WTC11 (cell line): ENCODE measurements around the gene CHI3L1. TPM values are rescaled to one million over a fixed set of nuclear protein-coding genes. Genes with fewer than 3 reads are reported as not detected.

Source experiments
- ATAC-seq: fragments of 200-7000 bp; cut with Tn5 transposase; 2 replicates; pipeline ENCODE4 v1.10.0; 2021; ENCODE audit warnings: mild to moderate bottlenecking, moderate library complexity
- CTCF ChIA-PET: fragments of 300-600 bp; sonication (Branson Sonifier 250); formaldehyde crosslinking; loops from one replicate; lab custom pipeline; 2021; ENCODE audit warnings: antibody characterized with exemption; lab: Charles Lee
- POLR2A ChIA-PET: fragments of 350-600 bp; sonication (Branson Sonifier 250); formaldehyde crosslinking; loops from one replicate; lab custom pipeline; 2021; ENCODE audit warnings: antibody characterized with exemption; lab: Charles Lee
- DNase-seq: peaks from one replicate; pipeline ENCODE4 v3.0.0; 2021; ENCODE audit warnings: low spot score
- H3K27ac Mint-ChIP-seq: 2 replicates; pipeline ENCODE4 v1.8.0; 2021; ENCODE audit warnings: mixed read lengths
- H3K27me3 Mint-ChIP-seq: 2 replicates; pipeline ENCODE4 v1.8.0; 2021; ENCODE audit warnings: low read depth, mild to moderate bottlenecking, moderate library complexity, mixed read lengths
- H3K36me3 Mint-ChIP-seq: 2 replicates; pipeline ENCODE4 v1.8.0; 2021; ENCODE audit warnings: mixed read lengths
- H3K4me1 Mint-ChIP-seq: 2 replicates; pipeline ENCODE4 v1.8.0; 2022; ENCODE audit warnings: mixed read lengths
- H3K4me3 Mint-ChIP-seq: 2 replicates; pipeline ENCODE4 v1.8.0; 2021; ENCODE audit warnings: mild to moderate bottlenecking, moderate library complexity, mixed read lengths
- H3K9me3 Mint-ChIP-seq: 2 replicates; pipeline ENCODE4 v1.8.0; 2021; ENCODE audit warnings: mixed read lengths
- ATF6 ChIP-seq: sonication (generic); formaldehyde crosslinking; IDR thresholded peaks from 2 replicates; pipeline ENCODE4 v1.8.1; 2023; ENCODE audit warnings: mild to moderate bottlenecking, missing genetic modification reagents
- CREB1 ChIP-seq: sonication (generic); formaldehyde crosslinking; IDR thresholded peaks from 2 replicates; pipeline ENCODE4 v1.8.0; 2023; ENCODE audit warnings: mild to moderate bottlenecking, missing genetic modification reagents
- CREM ChIP-seq: sonication (generic); formaldehyde crosslinking; IDR thresholded peaks from 2 replicates; pipeline ENCODE4 v1.8.1; 2022; ENCODE audit warnings: mild to moderate bottlenecking, missing genetic modification reagents, moderate library complexity
- E2F4 ChIP-seq: sonication (generic); formaldehyde crosslinking; IDR thresholded peaks from 2 replicates; pipeline ENCODE4 v1.8.1; 2022; ENCODE audit warnings: low read depth, mild to moderate bottlenecking, moderate library complexity, missing genetic modification reagents, borderline replicate concordance
- FOXJ3 ChIP-seq: sonication (generic); formaldehyde crosslinking; IDR thresholded peaks from 2 replicates; pipeline ENCODE4 v1.9.0; 2021; ENCODE audit warnings: missing genetic modification reagents, mild to moderate bottlenecking, borderline replicate concordance
- FOXK1 ChIP-seq: sonication (generic); formaldehyde crosslinking; IDR thresholded peaks from 2 replicates; pipeline ENCODE4 v1.8.0; 2022; ENCODE audit warnings: mild to moderate bottlenecking, moderate library complexity, missing genetic modification reagents
- GRHL2 ChIP-seq: fragments of 250-450 bp; sonication (Bioruptor Pico); IDR thresholded peaks from 2 replicates; pipeline ENCODE4 v1.8.0; 2022; ENCODE audit warnings: mild to moderate bottlenecking, moderate library complexity; ENCODE audit not compliant: insufficient replicate concordance, severe bottlenecking
- HMGXB4 ChIP-seq: sonication (generic); formaldehyde crosslinking; IDR thresholded peaks from 2 replicates; pipeline ENCODE4 v1.8.1; 2023; ENCODE audit warnings: mild to moderate bottlenecking, moderate library complexity, missing genetic modification reagents
- IRF1 ChIP-seq: sonication (generic); formaldehyde crosslinking; IDR thresholded peaks from 2 replicates; pipeline ENCODE4 v1.8.0; 2023; ENCODE audit warnings: missing genetic modification reagents
- MYBL2 ChIP-seq: sonication (generic); formaldehyde crosslinking; IDR thresholded peaks from 2 replicates; pipeline ENCODE4 v1.8.1; 2023; ENCODE audit warnings: mild to moderate bottlenecking, moderate library complexity, missing genetic modification reagents
- NFE2L1 ChIP-seq: sonication (generic); formaldehyde crosslinking; IDR thresholded peaks from 2 replicates; pipeline ENCODE4 v1.8.1; 2023; ENCODE audit warnings: missing genetic modification reagents
- PRDM15 ChIP-seq: sonication (generic); formaldehyde crosslinking; IDR thresholded peaks from 2 replicates; pipeline ENCODE4 v1.8.0; 2022; ENCODE audit warnings: missing genetic modification reagents
- RELA ChIP-seq: sonication (generic); formaldehyde crosslinking; IDR thresholded peaks from 2 replicates; pipeline ENCODE4 v1.8.1; 2022; ENCODE audit warnings: missing genetic modification reagents, mild to moderate bottlenecking, borderline replicate concordance
- SMAD3 ChIP-seq: sonication (generic); formaldehyde crosslinking; IDR thresholded peaks from 2 replicates; pipeline ENCODE4 v1.8.0; 2022; ENCODE audit warnings: missing genetic modification reagents, mild to moderate bottlenecking, borderline replicate concordance
- SOX15 ChIP-seq: fragments of 250-450 bp; sonication (Bioruptor Pico); IDR thresholded peaks from 2 replicates; pipeline ENCODE4 v1.9.0; 2021; ENCODE audit warnings: mild to moderate bottlenecking
- TEAD1 ChIP-seq: sonication (generic); formaldehyde crosslinking; IDR thresholded peaks from 2 replicates; pipeline ENCODE4 v1.8.0; 2022; ENCODE audit warnings: mild to moderate bottlenecking, missing genetic modification reagents
- USF1 ChIP-seq: sonication (generic); formaldehyde crosslinking; IDR thresholded peaks from 2 replicates; pipeline ENCODE4 v1.8.0; 2022; ENCODE audit warnings: mild to moderate bottlenecking, missing genetic modification reagents
- ZNF317 ChIP-seq: sonication (generic); formaldehyde crosslinking; IDR thresholded peaks from 2 replicates; pipeline ENCODE4 v1.8.1; 2023; ENCODE audit warnings: low read depth, mild to moderate bottlenecking, moderate library complexity, missing genetic modification reagents, borderline replicate concordance
- ZNF423 ChIP-seq: fragments of 250-450 bp; sonication (Bioruptor Pico); IDR thresholded peaks from 2 replicates; pipeline ENCODE4 v2.1.2; 2022; ENCODE audit warnings: mild to moderate bottlenecking, moderate library complexity
- ZSCAN18 ChIP-seq: fragments of 250-450 bp; sonication (Bioruptor Pico); IDR thresholded peaks from 2 replicates; pipeline ENCODE4 v2.1.2; 2022; ENCODE audit warnings: mild to moderate bottlenecking, moderate library complexity
- total RNA-seq: library from RNA; stranded (reverse); gene quantifications from 3 replicates; pipeline ENCODE4 v1.2.3, GENCODE V29; 2021

The CHI3L1 gene
- total RNA-seq, 1 experiment from 2014 or later = 0.24 TPM

GRCh38 chr1:203171341-203172183, 14.9 kb downstream of the CHI3L1 start:
- DNase-seq (no peak), ATAC-seq (no peak)
- Mint-ChIP-seq H3K36me3 (no peaks in the 10 kb centered on the region), H3K4me3 (no peak overlapping the region), H3K4me1 (peaks cover 13% of the 10 kb centered on the region), H3K27ac (no peak overlapping the region), H3K27me3 (no peaks in the 10 kb centered on the region), H3K9me3 (no peaks in the 10 kb centered on the region)
- TF ChIP-seq GRHL2 (CRISPR knock-in tag) (no peak), ZNF423 (CRISPR knock-in tag) (no peak), SOX15 (no peak), SMAD3 (CRISPR knock-in tag) (no peak), PRDM15 (CRISPR knock-in tag) (no peak), RELA (CRISPR knock-in tag) (no peak), CREB1 (CRISPR knock-in tag) (no peak), ZSCAN18 (no peak), TEAD1 (no peak), E2F4 (CRISPR knock-in tag) (no peak)
- ChIA-PET CTCF (interaction anchor here (0.6 to 7.1 kb wide), 39 partner anchors 8 to 136 kb away, joined by 3 to 110 read pairs (median 8); partner anchors contain the start of genes ADORA1, BTG2, CHI3L1 and MYOG), POLR2A (interaction anchor here (1.1 to 1.9 kb wide), 2 partner anchors 44 to 54 kb away, joined by 4 to 6 read pairs; partner anchors contain the start of gene ADORA1)

GRCh38 chr1:203170625-203171330, 15.7 kb downstream of the CHI3L1 start:
- Mint-ChIP-seq H3K4me3 (no peak overlapping the region), H3K4me1 (peaks cover 14% of the 10 kb centered on the region), H3K27ac (no peak overlapping the region), H3K36me3 (no peaks in the 10 kb centered on the region), H3K27me3 (no peaks in the 10 kb centered on the region), H3K9me3 (no peaks in the 10 kb centered on the region)
- ChIA-PET POLR2A (no interaction called here), CTCF (interaction anchor here (1.3 to 7.1 kb wide), 14 partner anchors 12 to 131 kb away, joined by 4 to 110 read pairs (median 16); partner anchors contain the start of genes ADORA1 and MYOG)
- DNase-seq = no peak
- ATAC-seq = no peak
- TF ChIP-seq FOXK1 (no peak), TEAD1 (no peak), ATF6 (CRISPR knock-in tag) (no peak), USF1 (no peak), ZNF317 (CRISPR knock-in tag) (no peak), CREM (no peak), HMGXB4 (CRISPR knock-in tag) (no peak), NFE2L1 (no peak), IRF1 (CRISPR knock-in tag) (no peak), MYBL2 (no peak), FOXJ3 (CRISPR knock-in tag) (no peak)
